Occipital lobe (tissue), 2 donors: ENCODE results near the gene SENP8. TPM values are rescaled to one million over a fixed set of nuclear protein-coding genes. Genes with fewer than 3 reads are reported as not detected.
"Not testable (repeated sequence)": the region's sequence is repeated elsewhere in the genome, so short reads cannot be mapped to it uniquely, and the experiment has no call there.

Source experiments
- DNase-seq: peaks from one replicate; lab custom pipeline; 2025; lab: John Stamatoyannopoulos, UW
- total RNA-seq: library from RNA; depleted of rRNA; stranded (reverse); fragments of >200 nt; gene quantifications from one replicate; pipeline ENCODE4 v1.2.3, GENCODE V29; 2014

The SENP8 gene
- 6.9 TPM for total RNA-seq

- DNase-seq, result peak; percentile 96
Measured at GRCh38 chr15:72118017-72118978, at the start of gene SENP8, which contains the start of gene MYO9A. SENP8 (plus strand) TSS chr15:72118403; CDS start chr15:72139624, 21,221 bp downstream. MYO9A (minus strand) TSS chr15:72118150; CDS start chr15:72046563, 71,587 bp downstream.

DNA sequence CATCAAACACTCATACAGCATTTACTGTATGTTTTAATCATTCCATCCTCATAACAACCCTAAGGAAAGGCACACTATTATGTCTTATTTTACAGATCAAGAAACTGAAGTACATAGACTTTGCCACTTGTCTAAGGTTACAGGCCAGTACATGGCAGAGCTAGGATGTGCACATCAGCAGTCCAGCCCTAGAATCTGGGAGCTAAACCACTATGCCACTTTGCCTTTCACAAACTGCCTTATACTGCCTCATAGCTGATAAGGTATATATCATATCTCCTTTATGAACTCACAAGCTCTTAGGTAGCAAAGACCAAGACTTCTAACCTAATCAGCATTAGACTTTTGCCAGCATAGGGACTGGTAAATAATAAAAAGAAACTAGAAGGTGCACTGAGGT lies 49.3 kb upstream of the SENP8 start:
- no peak for DNase-seq

DNA sequence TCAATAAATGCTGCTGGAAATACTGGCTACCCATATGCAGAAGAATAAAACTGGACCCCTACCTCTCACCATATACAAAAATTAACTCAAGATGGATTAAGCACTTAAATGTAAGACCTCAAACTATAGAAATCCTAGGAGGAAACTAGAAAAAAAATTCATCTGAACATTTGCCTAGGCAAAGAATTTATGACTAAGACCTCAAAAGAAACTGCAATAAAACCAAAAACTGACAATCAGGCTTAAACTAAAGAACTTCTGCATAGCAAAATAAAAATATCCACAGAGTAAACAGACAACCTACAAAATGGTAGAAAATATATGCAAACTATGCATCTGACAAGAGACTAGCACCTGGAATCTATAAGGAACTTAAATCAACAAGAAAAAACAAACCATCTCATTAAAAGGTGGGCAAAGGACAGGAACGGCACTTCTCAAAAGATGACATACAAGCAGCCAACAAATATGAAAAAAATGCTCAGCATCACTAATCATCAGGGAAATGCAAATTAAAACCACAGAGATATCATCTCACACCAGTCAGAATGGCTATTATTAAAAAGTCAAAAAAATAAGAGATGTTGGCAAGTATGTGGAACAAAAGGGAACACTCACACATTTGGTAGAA lies 47.3 kb upstream of the SENP8 start:
- no peak for DNase-seq

DNA sequence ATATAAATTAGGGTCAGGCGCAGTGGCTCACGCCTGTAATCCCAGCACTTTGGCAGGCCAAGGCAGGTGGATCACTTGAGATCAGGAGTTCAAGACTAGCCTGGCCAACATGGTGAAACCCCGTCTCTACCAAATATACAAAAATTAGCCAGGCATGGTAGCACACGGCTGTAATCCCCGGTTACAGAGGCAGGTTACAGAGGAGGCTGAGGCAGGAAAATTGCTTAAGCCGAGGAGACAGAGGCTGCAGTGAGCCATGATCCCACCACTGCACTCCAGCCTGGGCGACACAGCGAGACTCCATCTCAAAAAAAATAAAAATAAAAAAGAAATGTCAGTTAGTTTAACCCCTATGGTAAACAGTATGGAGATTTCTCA lies 46.8 kb upstream of the SENP8 start:
- DNase-seq, result not testable (repeated sequence)

GRCh38 chr15:72074335-72075060 lies 43.7 kb upstream of the SENP8 start:
- DNase-seq, result no peak

DNA sequence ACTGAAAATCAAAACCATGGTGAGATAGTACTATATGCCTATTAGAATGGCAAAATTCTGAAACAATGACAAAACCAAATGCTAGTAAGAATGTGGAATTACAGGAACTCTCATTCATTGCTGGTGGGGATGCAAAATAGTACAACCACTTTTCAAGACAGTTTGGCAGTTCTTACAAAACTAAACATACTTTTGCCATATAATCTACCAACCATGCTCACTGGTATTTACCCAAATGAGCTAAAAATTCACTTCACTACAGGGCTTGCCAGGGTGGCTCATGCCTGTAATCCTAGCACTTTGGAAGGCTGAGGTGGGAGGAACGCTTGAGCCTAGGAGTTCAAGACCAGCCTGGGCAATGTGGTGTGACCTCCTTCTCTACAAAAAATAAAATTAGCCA lies 40.3 kb upstream of the SENP8 start:
- DNase-seq, result no peak

DNA sequence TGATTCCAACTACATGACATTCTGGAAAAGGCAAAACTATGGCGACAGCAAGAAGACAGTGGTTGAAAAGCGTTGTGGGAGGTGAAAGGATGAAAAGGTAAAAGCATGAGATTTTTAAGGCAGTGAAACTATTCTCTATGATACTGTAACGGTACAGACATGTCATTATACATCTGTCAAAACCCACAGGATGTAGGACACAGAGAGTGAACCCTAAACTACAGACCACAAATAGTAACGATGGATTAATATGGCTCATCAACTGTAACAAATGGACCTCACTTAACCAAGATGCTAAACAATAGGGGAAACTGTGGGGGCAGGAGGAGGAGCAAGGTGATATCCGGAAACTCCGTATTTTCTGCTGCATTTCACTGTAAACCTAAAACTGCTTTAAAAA lies 39.3 kb upstream of the SENP8 start:
- DNase-seq, result no peak

GRCh38 chr15:72082176-72082575 lies 36.0 kb upstream of the SENP8 start:
- no peak for DNase-seq

GRCh38 chr15:72086010-72086697 lies 32.0 kb upstream of the SENP8 start:
- DNase-seq, result no peak

GRCh38 chr15:72086920-72087648 lies 31.1 kb upstream of the SENP8 start:
- DNase-seq, result no peak

DNA sequence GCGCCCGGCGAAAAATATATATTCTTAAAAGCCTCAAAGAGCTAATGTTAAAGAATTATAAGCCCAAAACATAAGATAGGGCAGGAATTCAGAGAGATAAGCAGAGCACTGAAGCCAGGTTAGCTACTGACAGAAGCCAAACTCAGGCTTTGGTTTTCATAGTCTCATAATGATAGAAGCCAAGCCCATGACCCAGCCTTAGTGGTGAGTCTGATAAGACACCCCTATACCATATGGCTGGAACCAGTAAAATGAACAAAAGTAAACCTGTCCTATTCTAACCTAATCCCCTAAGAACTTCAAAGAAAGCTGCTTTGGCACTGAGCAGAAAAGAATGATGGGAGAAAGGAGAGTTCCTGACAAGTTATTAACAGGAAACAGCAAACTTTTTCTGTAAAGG lies 26.2 kb upstream of the SENP8 start:
- no peak for DNase-seq

GRCh38 chr15:72092691-72093090 lies 25.5 kb upstream of the SENP8 start:
- no peak for DNase-seq

GRCh38 chr15:72096796-72097195 lies 21.4 kb upstream of the SENP8 start:
- DNase-seq, result no peak

GRCh38 chr15:72098040-72098439 lies 20.2 kb upstream of the SENP8 start:
- no peak for DNase-seq

DNA sequence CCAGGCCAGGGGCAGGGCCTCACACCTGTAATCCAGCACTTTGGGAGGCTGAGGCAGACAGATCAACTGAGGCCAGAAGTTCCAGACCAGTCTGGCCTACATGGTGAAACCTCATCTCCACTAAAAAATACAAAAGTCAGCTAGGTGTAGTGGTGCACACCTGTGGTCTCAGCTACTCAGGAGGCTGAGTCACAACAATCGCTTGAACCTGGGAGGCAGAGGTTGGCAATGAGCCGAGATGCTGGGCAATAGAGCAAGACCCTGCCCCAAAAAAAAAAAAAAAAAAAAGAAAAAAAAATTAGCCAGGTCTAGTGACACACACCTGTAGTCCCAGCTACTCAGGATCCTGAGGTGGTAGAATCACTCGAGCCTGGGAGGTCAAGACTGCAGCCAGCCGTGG lies 19.0 kb upstream of the SENP8 start:
- DNase-seq, result no peak

DNA sequence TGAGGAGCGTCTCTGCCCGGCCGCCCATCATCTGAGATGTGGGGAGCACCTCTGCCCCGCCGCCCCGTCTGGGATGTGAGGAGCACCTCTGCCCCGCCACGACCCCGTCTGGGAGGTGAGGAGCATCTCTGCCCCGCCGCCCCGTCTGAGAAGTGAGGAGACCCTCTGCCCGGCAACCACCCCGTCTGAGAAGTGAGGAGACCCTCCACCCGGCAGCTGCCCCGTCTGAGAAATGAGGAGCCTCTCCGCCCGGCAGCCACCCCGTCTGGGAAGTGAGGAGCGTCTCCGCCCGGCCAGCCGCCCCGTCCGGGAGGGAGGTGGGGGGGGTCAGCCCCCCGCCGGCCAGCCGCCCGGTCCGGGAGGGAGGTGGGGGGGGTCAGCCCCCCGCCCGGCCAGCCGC lies 17.7 kb upstream of the SENP8 start:
- DNase-seq, result not testable (repeated sequence)

- DNase-seq, result no peak
Measured at GRCh38 chr15:72105111-72105510, 13.1 kb upstream of the SENP8 start.

GRCh38 chr15:72106068-72106467 lies 12.1 kb upstream of the SENP8 start:
- DNase-seq, result no peak

- no peak for DNase-seq
Measured at GRCh38 chr15:72110355-72110754, 7.8 kb upstream of the SENP8 start.

DNA sequence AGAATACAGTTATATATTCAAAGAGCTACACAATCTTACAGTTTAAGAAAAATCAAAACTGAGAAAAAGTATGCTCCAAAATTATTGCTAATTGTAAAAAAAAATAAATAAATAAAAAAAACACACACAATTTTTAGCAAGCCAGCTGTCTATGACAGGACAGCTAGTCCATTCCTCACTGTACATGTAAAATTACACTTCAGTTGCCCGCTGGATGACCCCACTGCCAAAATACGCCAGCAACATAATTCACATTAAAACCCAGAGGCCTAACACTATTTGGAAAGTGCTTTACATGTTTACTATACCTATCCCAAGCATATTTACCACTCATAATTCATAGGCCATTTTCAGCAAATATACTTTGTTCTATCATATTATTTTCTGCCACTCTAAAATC lies 6.1 kb upstream of the SENP8 start:
- no peak for DNase-seq

GRCh38 chr15:72112805-72113204 lies 5.4 kb upstream of the SENP8 start:
- no peak for DNase-seq
